Measurements from ENCODE around the gene CCDC85A. TPM values are rescaled to one million over a fixed set of nuclear protein-coding genes. Genes with fewer than 3 reads are reported as not detected.

Gene CCDC85A
- total RNA-seq, 1 donor from 2014 or later: not detected

DNA sequence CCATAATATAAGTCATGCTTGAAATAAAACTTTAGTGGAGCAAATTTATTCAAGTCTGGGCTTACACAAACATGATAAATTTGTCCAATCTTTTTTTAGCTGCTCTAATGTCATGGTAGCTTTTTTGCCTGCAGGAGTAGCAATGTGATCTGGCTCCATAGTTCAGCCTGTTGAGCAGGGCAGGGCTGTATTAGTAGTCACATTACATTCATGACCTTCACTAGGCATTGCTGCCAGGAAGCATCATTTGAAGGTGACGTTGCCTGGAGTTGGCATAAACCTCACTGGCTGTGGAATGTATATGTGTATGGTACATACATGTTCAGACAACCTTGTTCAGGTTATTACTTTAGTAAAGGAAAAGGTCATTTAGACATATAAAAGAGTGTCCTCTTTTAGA lies 76.6 kb downstream of the CCDC85A start:
- POLR2A ChIA-PET: no interaction called here
- no peaks in the 10 kb centered on the region for H3K4me1 Mint-ChIP-seq
- H3K4me3 Mint-ChIP-seq: no peak overlapping the region
- no peaks in the 10 kb centered on the region for H3K9me3 Mint-ChIP-seq
- ATAC-seq (ENCODE audit: low read depth) (no peak), DNase-seq (no peak)
- H3K36me3 Mint-ChIP-seq (ENCODE audit: low read depth): no peaks in the 10 kb centered on the region
- H3K27me3 Mint-ChIP-seq: no peaks in the 10 kb centered on the region
- intact Hi-C loops (cut with micrococcal nuclease): no loop called here
- CTCF ChIA-PET: no interaction called here
- no peak for TF ChIP-seq CTCF (IDR thresholded peaks at IDR 0.05)
- H3K27ac Mint-ChIP-seq: no peak overlapping the region

GRCh38 chr2:56262241-56262640 lies 78.5 kb downstream of the CCDC85A start:
- Mint-ChIP-seq H3K4me1 (no peaks in the 10 kb centered on the region), H3K36me3 (ENCODE audit: low read depth) (no peaks in the 10 kb centered on the region), H3K27me3 (no peaks in the 10 kb centered on the region), H3K4me3 (no peak overlapping the region), H3K9me3 (no peaks in the 10 kb centered on the region), H3K27ac (no peak overlapping the region)
- ATAC-seq (ENCODE audit: low read depth) (no peak), DNase-seq (no peak)
- intact Hi-C loops (cut with micrococcal nuclease): no loop called here
- CTCF ChIA-PET: interaction anchor here (0.6 kb wide), 1 partner anchor 761 kb away, joined by 3 read pairs; no protein-coding TSS in a partner anchor
- no peak for TF ChIP-seq CTCF (IDR thresholded peaks at IDR 0.05)
- POLR2A ChIA-PET: no interaction called here

DNA sequence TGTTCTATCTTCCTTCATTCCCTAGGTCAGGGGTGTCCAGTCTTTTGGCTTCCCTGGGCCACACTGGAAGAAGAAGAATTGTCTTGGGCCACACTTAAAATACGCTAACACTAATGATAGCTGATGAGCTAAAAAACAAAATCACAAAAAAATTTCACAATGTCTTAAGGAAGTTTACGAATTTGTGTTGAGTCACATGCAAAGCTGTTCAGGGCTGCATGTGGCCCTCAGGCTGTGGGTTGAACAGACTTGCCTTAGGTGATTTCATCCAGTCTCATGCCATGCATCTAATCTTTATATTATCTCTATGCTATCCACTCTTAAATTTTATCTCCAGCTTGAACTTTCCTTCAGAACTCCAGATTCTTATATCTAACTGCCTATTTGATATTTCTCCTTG lies 80.1 kb downstream of the CCDC85A start:
- CTCF ChIA-PET: no interaction called here
- no peak overlapping the region for H3K4me3 Mint-ChIP-seq
- H3K27ac Mint-ChIP-seq: no peak overlapping the region
- H3K9me3 Mint-ChIP-seq: no peaks in the 10 kb centered on the region
- no peaks in the 10 kb centered on the region for H3K36me3 Mint-ChIP-seq (ENCODE audit: low read depth)
- ATAC-seq (ENCODE audit: low read depth): no peak
- POLR2A ChIA-PET: no interaction called here
- no peaks in the 10 kb centered on the region for H3K4me1 Mint-ChIP-seq
- TF ChIP-seq CTCF (IDR thresholded peaks at IDR 0.05): no peak
- H3K27me3 Mint-ChIP-seq: no peaks in the 10 kb centered on the region
- DNase-seq: no peak
- intact Hi-C loops (cut with micrococcal nuclease): no loop called here

- H3K9me3 Mint-ChIP-seq: no peaks in the 10 kb centered on the region
- TF ChIP-seq CTCF (IDR thresholded peaks at IDR 0.05): no peak
- no peak overlapping the region for H3K4me3 Mint-ChIP-seq
- DNase-seq (no peak), ATAC-seq (ENCODE audit: low read depth) (no peak)
- ChIA-PET POLR2A (no interaction called here), CTCF (no interaction called here)
- H3K4me1 Mint-ChIP-seq: no peaks in the 10 kb centered on the region
- H3K36me3 Mint-ChIP-seq (ENCODE audit: low read depth): no peaks in the 10 kb centered on the region
- no peaks in the 10 kb centered on the region for H3K27me3 Mint-ChIP-seq
- intact Hi-C loops (cut with micrococcal nuclease): no loop called here
- no peak overlapping the region for H3K27ac Mint-ChIP-seq
Measured at GRCh38 chr2:56266761-56267414, 83.1 kb downstream of the CCDC85A start.

DNA sequence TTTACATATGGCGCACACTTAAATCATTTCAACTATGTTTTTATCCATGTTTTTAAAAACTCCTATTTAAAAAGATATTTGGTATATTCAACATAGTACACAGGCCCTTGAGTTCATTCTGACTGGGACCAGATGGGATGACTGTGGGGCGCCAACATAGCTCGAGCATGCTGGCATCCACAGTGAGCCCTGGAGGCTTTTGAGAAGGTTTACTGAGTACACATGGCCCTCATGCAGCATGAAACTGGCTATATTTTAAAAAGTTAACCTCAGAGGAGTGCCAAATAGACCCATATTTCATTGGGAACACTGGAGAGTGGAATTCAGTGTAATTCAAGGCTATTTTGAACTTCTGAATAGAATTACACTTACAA lies 83.6 kb downstream of the CCDC85A start:
- Mint-ChIP-seq H3K36me3 (ENCODE audit: low read depth) (no peaks in the 10 kb centered on the region), H3K4me3 (no peak overlapping the region), H3K27me3 (no peaks in the 10 kb centered on the region), H3K27ac (no peak overlapping the region), H3K4me1 (no peaks in the 10 kb centered on the region), H3K9me3 (no peaks in the 10 kb centered on the region)
- ATAC-seq (ENCODE audit: low read depth): no peak
- intact Hi-C loops (cut with micrococcal nuclease): no loop called here
- CTCF ChIA-PET: no interaction called here
- DNase-seq: no peak
- TF ChIP-seq CTCF (IDR thresholded peaks at IDR 0.05): no peak
- POLR2A ChIA-PET: no interaction called here

All from activated B cell treated with CpG ODN at 0.5 μM for 24 hours (primary cell).